Measurements from ENCODE around the gene GMCL1. TPM values are rescaled to one million over a fixed set of nuclear protein-coding genes. Genes with fewer than 3 reads are reported as not detected.

The GMCL1 gene
- total RNA-seq, 4 donors from 2014 or later: 15.1 to 19.8 (median 17.1) TPM

- Histone ChIP-seq H3K4me1 (no peaks in the 10 kb centered on the region), H3K27ac (no peak overlapping the region), H3K27me3 (no peaks in the 10 kb centered on the region), H3K36me3 (peaks cover 12 to 13% of the 10 kb centered on the region in 2 donors), H3K4me3 (replicated peaks in 1 of 3) (no peak overlapping the region), H3K9me3 (no peaks in the 10 kb centered on the region)
- intact Hi-C loops (cut with DNase I): no loop called here
- no peak for DNase-seq
- TF ChIP-seq CTCF (IDR thresholded peaks at IDR 0.05): no peak
- TF ChIP-seq POLR2A (IDR thresholded peaks at IDR 0.05): no peak
Measured at GRCh38 chr2:69843993-69844392, 14.5 kb downstream of the GMCL1 start.

GRCh38 chr2:69844560-69844959 lies 15.1 kb downstream of the GMCL1 start:
- intact Hi-C loops (cut with DNase I): no loop called here
- H3K4me1 ChIP-seq: no peaks in the 10 kb centered on the region
- TF ChIP-seq POLR2A (IDR thresholded peaks at IDR 0.05): no peak
- no peak for TF ChIP-seq CTCF (IDR thresholded peaks at IDR 0.05)
- H3K27ac ChIP-seq: no peak overlapping the region
- peaks cover 12 to 13% of the 10 kb centered on the region in 2 donors for H3K36me3 ChIP-seq
- no peaks in the 10 kb centered on the region for H3K27me3 ChIP-seq
- no peak for DNase-seq
- no peaks in the 10 kb centered on the region for H3K9me3 ChIP-seq
- WGBS, 2 donors: 95 to 97% methylated on average over 3 of the region's 3 CpGs
- H3K4me3 ChIP-seq (replicated peaks in 1 of 3): no peak overlapping the region

- intact Hi-C loops (cut with DNase I): no loop called here
- Histone ChIP-seq H3K27ac (no peak overlapping the region), H3K36me3 (peaks cover 13 to 16% of the 10 kb centered on the region in 2 donors), H3K27me3 (no peaks in the 10 kb centered on the region), H3K9me3 (no peaks in the 10 kb centered on the region), H3K4me3 (replicated peaks in 1 of 3) (no peak overlapping the region), H3K4me1 (no peaks in the 10 kb centered on the region)
- TF ChIP-seq POLR2A (IDR thresholded peaks at IDR 0.05): no peak
- no peak for TF ChIP-seq CTCF (IDR thresholded peaks at IDR 0.05)
- no peak for DNase-seq
- WGBS, 2 donors: 93% methylated on average over 9 of the region's 9 CpGs
Measured at GRCh38 chr2:69846182-69847067, 17.0 kb downstream of the GMCL1 start.

- H3K27ac ChIP-seq: no peak overlapping the region
- intact Hi-C loops (cut with DNase I): no loop called here
- 96 to 97% methylated on average over 5 of the region's 5 CpGs for WGBS, 2 donors
- H3K4me1 ChIP-seq: no peaks in the 10 kb centered on the region
- no peak for TF ChIP-seq POLR2A (IDR thresholded peaks at IDR 0.05)
- no peak for TF ChIP-seq CTCF (IDR thresholded peaks at IDR 0.05)
- no peak overlapping the region for H3K4me3 ChIP-seq (replicated peaks in 1 of 3)
- no peak for DNase-seq
- H3K36me3 ChIP-seq: peaks cover 13 to 16% of the 10 kb centered on the region in 2 donors
- H3K9me3 ChIP-seq: no peaks in the 10 kb centered on the region
- H3K27me3 ChIP-seq: no peaks in the 10 kb centered on the region
Measured at GRCh38 chr2:69847068-69847828, 17.8 kb downstream of the GMCL1 start.
